ENCODE data around the gene RFX2. TPM values are rescaled to one million over a fixed set of nuclear protein-coding genes. Genes with fewer than 3 reads are reported as not detected.

RFX2 gene
- total and polyA plus RNA-seq, 4 donors = 0.67 to 5.1 (median 2.8) TPM

DNA sequence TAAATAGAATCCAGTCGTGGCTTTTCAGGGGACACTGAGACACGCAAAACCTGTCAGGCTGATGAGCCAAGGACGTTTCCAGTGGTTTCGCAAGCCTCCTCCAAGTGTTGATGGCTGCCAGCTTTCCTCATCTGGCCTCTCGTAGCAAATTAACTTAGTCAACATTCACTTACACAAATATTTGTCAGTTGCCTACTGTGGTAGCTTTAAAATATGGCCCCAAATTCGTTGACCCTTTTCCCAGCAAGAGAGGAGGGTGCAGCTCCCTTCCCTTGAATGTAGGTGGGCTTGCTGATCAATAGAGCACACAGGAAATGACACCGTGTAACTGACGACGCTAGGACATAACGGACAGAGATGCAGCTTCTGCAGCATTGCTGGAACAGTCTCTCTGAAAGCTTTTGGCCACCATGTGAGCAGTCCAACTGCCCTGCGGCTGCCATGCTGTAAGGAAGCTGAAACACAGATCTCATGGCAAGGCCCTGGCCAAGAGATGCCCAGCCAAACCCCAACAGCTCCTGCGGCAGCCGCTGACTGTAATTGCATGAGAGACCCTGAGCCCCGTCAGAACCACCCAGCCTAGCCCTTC is 126.8 kb downstream of the RFX2 start:
- Histone ChIP-seq H3K27ac (ENCODE audit: low read depth in 1 of 2, low read length in 2 of 2) (peak overlapping the region in 1 of 2 donors; percentile 22), H3K4me1 (ENCODE audit: control insufficient read depth in 4 of 4, insufficient read depth in 4 of 4, low read length in 3 of 4) (peaks cover 1 to 39% (median 14%) of the 10 kb centered on the region in 4 donors), H3K9me3 (ENCODE audit: control insufficient read depth in 4 of 4, low read length in 3 of 4) (no peaks in the 10 kb centered on the region), H3K9ac (ENCODE audit: low read depth in 1 of 2, low read length in 2 of 2) (no peak overlapping the region), H3K4me3 (ENCODE audit: low read depth in 1 of 3, low read length in 3 of 3) (no peak overlapping the region), H3K27me3 (ENCODE audit: control insufficient read depth in 4 of 4, insufficient read depth in 4 of 4, low read length in 3 of 4) (no peaks in the 10 kb centered on the region), H3K36me3 (ENCODE audit: control insufficient read depth in 4 of 4, insufficient read depth in 3 of 4, low read depth in 1 of 4, low read length in 3 of 4) (no peaks in the 10 kb centered on the region)
- no peak for DNase-seq (ENCODE audit: low spot score)
- TF ChIP-seq GABPA (IDR thresholded peaks at IDR 0.05 in 1 of 2, conservative IDR thresholded peaks at IDR 0.05 in 1 of 2) (no peak), EGR1 (IDR thresholded peaks at IDR 0.05; ENCODE audit: low read depth in 2 of 2) (no peak), RXRA (IDR thresholded peaks at IDR 0.05) (peak in 1 of 2 donors; percentile 38), JUND (IDR thresholded peaks at IDR 0.05) (peak in 1 of 2 donors; percentile 11), HNF4G (IDR thresholded peaks at IDR 0.05) (no peak), YY1 (IDR thresholded peaks at IDR 0.05) (peak; percentile 59), NR2F2 (IDR thresholded peaks at IDR 0.05) (no peak), HNF4A (conservative IDR thresholded peaks at IDR 0.05) (peak in 1 of 2 donors; percentile 14), RAD21 (IDR thresholded peaks at IDR 0.05) (no peak), TAF1 (conservative IDR thresholded peaks at IDR 0.05) (no peak), FOXA1 (IDR thresholded peaks at IDR 0.05) (no peak), SP1 (IDR thresholded peaks at IDR 0.05) (no peak), FOXA2 (IDR thresholded peaks at IDR 0.05) (no peak)
- TF ChIP-seq, protein P1, sequence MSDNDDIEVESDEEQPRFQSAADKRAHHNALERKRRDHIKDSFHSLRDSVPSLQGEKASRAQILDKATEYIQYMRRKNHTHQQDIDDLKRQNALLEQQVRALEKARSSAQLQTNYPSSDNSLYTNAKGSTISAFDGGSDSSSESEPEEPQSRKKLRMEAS (IDR thresholded peaks at IDR 0.05) = no peak
- TF ChIP-seq, protein P2, sequence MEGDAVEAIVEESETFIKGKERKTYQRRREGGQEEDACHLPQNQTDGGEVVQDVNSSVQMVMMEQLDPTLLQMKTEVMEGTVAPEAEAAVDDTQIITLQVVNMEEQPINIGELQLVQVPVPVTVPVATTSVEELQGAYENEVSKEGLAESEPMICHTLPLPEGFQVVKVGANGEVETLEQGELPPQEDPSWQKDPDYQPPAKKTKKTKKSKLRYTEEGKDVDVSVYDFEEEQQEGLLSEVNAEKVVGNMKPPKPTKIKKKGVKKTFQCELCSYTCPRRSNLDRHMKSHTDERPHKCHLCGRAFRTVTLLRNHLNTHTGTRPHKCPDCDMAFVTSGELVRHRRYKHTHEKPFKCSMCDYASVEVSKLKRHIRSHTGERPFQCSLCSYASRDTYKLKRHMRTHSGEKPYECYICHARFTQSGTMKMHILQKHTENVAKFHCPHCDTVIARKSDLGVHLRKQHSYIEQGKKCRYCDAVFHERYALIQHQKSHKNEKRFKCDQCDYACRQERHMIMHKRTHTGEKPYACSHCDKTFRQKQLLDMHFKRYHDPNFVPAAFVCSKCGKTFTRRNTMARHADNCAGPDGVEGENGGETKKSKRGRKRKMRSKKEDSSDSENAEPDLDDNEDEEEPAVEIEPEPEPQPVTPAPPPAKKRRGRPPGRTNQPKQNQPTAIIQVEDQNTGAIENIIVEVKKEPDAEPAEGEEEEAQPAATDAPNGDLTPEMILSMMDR (IDR thresholded peaks at IDR 0.05; ENCODE audit: low read depth, low read length, missing input control) = no peak
- TF ChIP-seq, protein P3, sequence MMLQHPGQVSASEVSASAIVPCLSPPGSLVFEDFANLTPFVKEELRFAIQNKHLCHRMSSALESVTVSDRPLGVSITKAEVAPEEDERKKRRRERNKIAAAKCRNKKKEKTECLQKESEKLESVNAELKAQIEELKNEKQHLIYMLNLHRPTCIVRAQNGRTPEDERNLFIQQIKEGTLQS (IDR thresholded peaks at IDR 0.05) = no peak
- TF ChIP-seq, protein P4, sequence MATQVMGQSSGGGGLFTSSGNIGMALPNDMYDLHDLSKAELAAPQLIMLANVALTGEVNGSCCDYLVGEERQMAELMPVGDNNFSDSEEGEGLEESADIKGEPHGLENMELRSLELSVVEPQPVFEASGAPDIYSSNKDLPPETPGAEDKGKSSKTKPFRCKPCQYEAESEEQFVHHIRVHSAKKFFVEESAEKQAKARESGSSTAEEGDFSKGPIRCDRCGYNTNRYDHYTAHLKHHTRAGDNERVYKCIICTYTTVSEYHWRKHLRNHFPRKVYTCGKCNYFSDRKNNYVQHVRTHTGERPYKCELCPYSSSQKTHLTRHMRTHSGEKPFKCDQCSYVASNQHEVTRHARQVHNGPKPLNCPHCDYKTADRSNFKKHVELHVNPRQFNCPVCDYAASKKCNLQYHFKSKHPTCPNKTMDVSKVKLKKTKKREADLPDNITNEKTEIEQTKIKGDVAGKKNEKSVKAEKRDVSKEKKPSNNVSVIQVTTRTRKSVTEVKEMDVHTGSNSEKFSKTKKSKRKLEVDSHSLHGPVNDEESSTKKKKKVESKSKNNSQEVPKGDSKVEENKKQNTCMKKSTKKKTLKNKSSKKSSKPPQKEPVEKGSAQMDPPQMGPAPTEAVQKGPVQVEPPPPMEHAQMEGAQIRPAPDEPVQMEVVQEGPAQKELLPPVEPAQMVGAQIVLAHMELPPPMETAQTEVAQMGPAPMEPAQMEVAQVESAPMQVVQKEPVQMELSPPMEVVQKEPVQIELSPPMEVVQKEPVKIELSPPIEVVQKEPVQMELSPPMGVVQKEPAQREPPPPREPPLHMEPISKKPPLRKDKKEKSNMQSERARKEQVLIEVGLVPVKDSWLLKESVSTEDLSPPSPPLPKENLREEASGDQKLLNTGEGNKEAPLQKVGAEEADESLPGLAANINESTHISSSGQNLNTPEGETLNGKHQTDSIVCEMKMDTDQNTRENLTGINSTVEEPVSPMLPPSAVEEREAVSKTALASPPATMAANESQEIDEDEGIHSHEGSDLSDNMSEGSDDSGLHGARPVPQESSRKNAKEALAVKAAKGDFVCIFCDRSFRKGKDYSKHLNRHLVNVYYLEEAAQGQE (IDR thresholded peaks at IDR 0.05) = no peak
- TF ChIP-seq, protein P5, sequence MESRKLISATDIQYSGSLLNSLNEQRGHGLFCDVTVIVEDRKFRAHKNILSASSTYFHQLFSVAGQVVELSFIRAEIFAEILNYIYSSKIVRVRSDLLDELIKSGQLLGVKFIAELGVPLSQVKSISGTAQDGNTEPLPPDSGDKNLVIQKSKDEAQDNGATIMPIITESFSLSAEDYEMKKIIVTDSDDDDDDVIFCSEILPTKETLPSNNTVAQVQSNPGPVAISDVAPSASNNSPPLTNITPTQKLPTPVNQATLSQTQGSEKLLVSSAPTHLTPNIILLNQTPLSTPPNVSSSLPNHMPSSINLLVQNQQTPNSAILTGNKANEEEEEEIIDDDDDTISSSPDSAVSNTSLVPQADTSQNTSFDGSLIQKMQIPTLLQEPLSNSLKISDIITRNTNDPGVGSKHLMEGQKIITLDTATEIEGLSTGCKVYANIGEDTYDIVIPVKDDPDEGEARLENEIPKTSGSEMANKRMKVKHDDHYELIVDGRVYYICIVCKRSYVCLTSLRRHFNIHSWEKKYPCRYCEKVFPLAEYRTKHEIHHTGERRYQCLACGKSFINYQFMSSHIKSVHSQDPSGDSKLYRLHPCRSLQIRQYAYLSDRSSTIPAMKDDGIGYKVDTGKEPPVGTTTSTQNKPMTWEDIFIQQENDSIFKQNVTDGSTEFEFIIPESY (IDR thresholded peaks at IDR 0.05) = no peak
- WGBS = 43% methylated on average over 14 of the region's 14 CpGs
